H9 (cell line): ENCODE results near the gene RBM34. TPM values are rescaled to one million over a fixed set of nuclear protein-coding genes. Genes with fewer than 3 reads are reported as not detected.

ENCODE experiments used
- DNase-seq: peaks from one replicate; pipeline ENCODE4 v3.0.0-alpha.2; 2017
- H2AFZ ChIP-seq: one replicate; pipeline ENCODE4 v1.6.1; 2013; ENCODE audit warnings: mild to moderate bottlenecking, low read length, control low read depth, moderate library complexity
- H2AK5ac ChIP-seq: 2 replicates; pipeline ENCODE4 v1.6.1; 2013; ENCODE audit warnings: low read length, control low read depth, mixed read lengths; ENCODE audit not compliant: insufficient read length
- H2BK120ac ChIP-seq: one replicate; pipeline ENCODE4 v1.6.1; 2013; ENCODE audit warnings: low read depth, mild to moderate bottlenecking, low read length, control low read depth, inconsistent platforms; ENCODE audit not compliant: poor library complexity, severe bottlenecking
- H2BK12ac ChIP-seq: 2 replicates; pipeline ENCODE4 v1.6.1; 2013; ENCODE audit warnings: low read length, control low read depth, mixed read lengths, low read depth; ENCODE audit not compliant: insufficient read length
- H2BK15ac ChIP-seq: 2 replicates; pipeline ENCODE4 v1.6.1; 2013; ENCODE audit warnings: low read depth, low read length, control low read depth
- H2BK20ac ChIP-seq: one replicate; pipeline ENCODE4 v1.6.1; 2013; ENCODE audit warnings: low read depth, mild to moderate bottlenecking, low read length, control low read depth, inconsistent platforms; ENCODE audit not compliant: poor library complexity, severe bottlenecking
- H2BK5ac ChIP-seq: 2 replicates; pipeline ENCODE4 v1.6.1; 2013; ENCODE audit warnings: low read length, control low read depth, mixed read lengths; ENCODE audit not compliant: insufficient read length
- H3K14ac ChIP-seq: 2 replicates; pipeline ENCODE4 v1.6.1; 2013; ENCODE audit warnings: low read length, control low read depth; ENCODE audit not compliant: insufficient read depth
- H3K18ac ChIP-seq: 2 replicates; pipeline ENCODE4 v1.6.1; 2013; ENCODE audit warnings: low read depth, mild to moderate bottlenecking, mixed read lengths, low read length, control low read depth; ENCODE audit not compliant: insufficient read length
- H3K23ac ChIP-seq: 2 replicates; pipeline ENCODE4 v1.6.1; 2013; ENCODE audit warnings: low read length, control low read depth, mixed read lengths, low read depth; ENCODE audit not compliant: insufficient read length
- H3K23me2 ChIP-seq: 2 replicates; pipeline ENCODE4 v1.6.1; 2013; ENCODE audit warnings: low read depth, mild to moderate bottlenecking, mixed read lengths, low read length, control low read depth; ENCODE audit not compliant: insufficient read length, poor library complexity, severe bottlenecking
- H3K27ac ChIP-seq: 2 replicates; pipeline ENCODE4 v1.5.1; 2013; ENCODE audit warnings: low read length, control low read depth, mixed read lengths, low read depth; ENCODE audit not compliant: insufficient read length
- H3K27me3 ChIP-seq: 2 replicates; pipeline ENCODE4 v1.6.1; 2013; ENCODE audit warnings: low read length, control low read depth, inconsistent platforms; ENCODE audit not compliant: insufficient read depth
- H3K4ac ChIP-seq: 2 replicates; pipeline ENCODE4 v1.6.1; 2013; ENCODE audit warnings: low read depth, mild to moderate bottlenecking, control low read depth, inconsistent platforms, low read length, moderate library complexity
- H3K4me1 ChIP-seq: 2 replicates; pipeline ENCODE4 v1.6.1; 2013; ENCODE audit warnings: low read length, control low read depth, inconsistent platforms; ENCODE audit not compliant: insufficient read depth
- H3K4me2 ChIP-seq: 2 replicates; pipeline ENCODE4 v1.6.1; 2013; ENCODE audit warnings: low read length, control low read depth, mixed read lengths; ENCODE audit not compliant: insufficient read length, insufficient read depth
- H3K56ac ChIP-seq: 2 replicates; pipeline ENCODE4 v1.6.1; 2013; ENCODE audit warnings: low read depth, mild to moderate bottlenecking, mixed read lengths, low read length, control low read depth; ENCODE audit not compliant: insufficient read length
- H3K79me1 ChIP-seq: 2 replicates; pipeline ENCODE4 v1.6.1; 2013; ENCODE audit warnings: low read depth, mild to moderate bottlenecking, moderate library complexity, low read length, control low read depth, inconsistent platforms; ENCODE audit not compliant: insufficient read depth, poor library complexity, severe bottlenecking
- H3K79me2 ChIP-seq: 2 replicates; pipeline ENCODE4 v1.6.1; 2013; ENCODE audit warnings: low read length, control low read depth, inconsistent platforms; ENCODE audit not compliant: insufficient read depth
- H3K9ac ChIP-seq: 2 replicates; pipeline ENCODE4 v1.6.1; 2013; ENCODE audit warnings: low read length, control low read depth, mixed read lengths; ENCODE audit not compliant: insufficient read length; ENCODE audit errors: extremely low read depth
- H3K9me3 ChIP-seq: one replicate; pipeline ENCODE4 v1.6.1; 2013; ENCODE audit warnings: low read depth, low read length, inconsistent platforms; ENCODE audit not compliant: control insufficient read depth
- H3T11ph ChIP-seq: one replicate; pipeline ENCODE4 v1.6.1; 2013; ENCODE audit warnings: mild to moderate bottlenecking, low read length, control low read depth, inconsistent platforms
- H4K20me1 ChIP-seq: one replicate; pipeline ENCODE4 v1.6.1; 2013; ENCODE audit not compliant: control insufficient read depth, insufficient read length, insufficient read depth
- H4K5ac ChIP-seq: 2 replicates; pipeline ENCODE4 v1.6.1; 2013; ENCODE audit warnings: low read depth, mild to moderate bottlenecking, mixed read lengths, low read length, control low read depth; ENCODE audit not compliant: insufficient read length
- H4K8ac ChIP-seq: replicated peaks from 2 replicates; pipeline ENCODE4 v1.6.1; 2013; ENCODE audit warnings: low read length, control low read depth, mixed read lengths, low read depth; ENCODE audit not compliant: insufficient read length
- H4K91ac ChIP-seq: 2 replicates; pipeline ENCODE4 v1.6.1; 2013; ENCODE audit warnings: low read depth, mild to moderate bottlenecking, moderate library complexity, mixed read lengths, low read length, control low read depth; ENCODE audit not compliant: insufficient read length
- H3K27ac Mint-ChIP-seq, 3 experiments: 2 replicates in 2 of 3; 3 replicates in 1 of 3; pipeline ENCODE4 v1.8.0; 2020 to 2021; ENCODE audit warnings: mixed read lengths in 3 of 3, mild to moderate bottlenecking in 1 of 3, moderate library complexity in 1 of 3
- H3K27me3 Mint-ChIP-seq: 2 replicates; pipeline ENCODE4 v1.8.0; 2021; ENCODE audit warnings: low read depth, mild to moderate bottlenecking, moderate library complexity, mixed read lengths
- H3K36me3 Mint-ChIP-seq, 3 experiments: 2 replicates in 2 of 3; 3 replicates in 1 of 3; pipeline ENCODE4 v1.8.0; 2020 to 2021; ENCODE audit warnings: low read depth in 3 of 3, mixed read lengths in 3 of 3; ENCODE audit not compliant: insufficient read depth in 1 of 3
- H3K4me1 Mint-ChIP-seq, 2 experiments: 2 replicates each; pipeline ENCODE4 v1.8.0; 2020; ENCODE audit warnings: mixed read lengths in 2 of 2
- H3K4me3 Mint-ChIP-seq, 2 experiments: 2 replicates in 1 of 2; 3 replicates in 1 of 2; pipeline ENCODE4 v1.8.0; 2020 to 2021; ENCODE audit warnings: mild to moderate bottlenecking in 2 of 2, mixed read lengths in 2 of 2, moderate library complexity in 1 of 2
- H3K9me3 Mint-ChIP-seq, 2 experiments: 2 replicates in 1 of 2; 3 replicates in 1 of 2; pipeline ENCODE4 v1.8.0; 2020; ENCODE audit warnings: mild to moderate bottlenecking in 2 of 2, mixed read lengths in 2 of 2, moderate library complexity in 1 of 2
- WGBS: extraction: QIAGEN DNeasy Blood & Tissue Kit; methylation state at CpG from one replicate; pipeline ENCODE4 v1.1.7; 2013; ENCODE audit warnings: missing lambda C conversion rate, low lambda C conversion rate, mixed read lengths; ENCODE audit not compliant: insufficient read length; ENCODE audit errors: extremely low coverage; 5-methylcytosine and 5-hydroxymethylcytosine counted together
- total RNA-seq: library from RNA; stranded (reverse); gene quantifications from 2 replicates; pipeline ENCODE4 v1.2.1, GENCODE V29; 2021
- TF ChIP-seq, protein P1 (sequence below): fragments of 200-600 bp; sonication (generic); conservative IDR thresholded peaks from 3 replicates; pipeline ENCODE4 v1.8.0; 2021; ENCODE audit warnings: antibody characterized with exemption, mild to moderate bottlenecking

RBM34 gene
- total RNA-seq, 1 experiment from 2014 or later = 121 TPM

DNA sequence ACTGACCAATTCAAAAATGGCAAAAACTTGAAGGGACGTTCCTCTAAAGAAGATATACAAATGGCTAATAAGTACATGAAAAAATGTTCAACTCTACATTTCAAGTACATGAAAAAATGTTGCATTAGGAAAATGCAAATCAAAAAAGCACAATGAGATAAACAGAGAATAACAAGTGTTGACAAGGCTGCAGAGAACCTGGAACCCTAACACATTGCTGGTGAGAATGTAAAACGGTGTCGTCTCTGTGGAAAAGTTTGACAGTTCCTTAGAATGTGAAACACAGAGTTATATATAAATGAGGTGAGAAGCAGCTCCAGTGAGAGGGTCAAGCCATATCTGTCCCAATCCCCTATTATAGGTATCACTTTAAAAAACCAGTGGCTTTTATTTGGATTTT lies 44.6 kb upstream of the RBM34 start:
- Mint-ChIP-seq H3K4me1 (peaks cover 5 to 7% of the 10 kb centered on the region in 2 experiments), H3K27me3 (no peaks in the 10 kb centered on the region), H3K9me3 (no peaks in the 10 kb centered on the region), H3K27ac (0 out of 7 replicates have a peak overlapping the region, but pooled peaks of 1 of the 3 experiments have one; percentile 9), H3K36me3 (peaks cover 4 to 30% (median 14%) of the 10 kb centered on the region in 3 experiments; a peak in 6 of 7 replicates), H3K4me3 (no peak overlapping the region)
- H3K9ac ChIP-seq = no peak overlapping the region
- H3K56ac ChIP-seq = no peak overlapping the region
- no peaks in the 10 kb centered on the region for H3K27me3 ChIP-seq
- no peaks in the 10 kb centered on the region for H3K9me3 ChIP-seq
- no peak overlapping the region for H3K18ac ChIP-seq
- H3K4me1 ChIP-seq = no peaks in the 10 kb centered on the region
- no peak overlapping the region for H2BK12ac ChIP-seq
- no peak overlapping the region for H3K14ac ChIP-seq
- H3T11ph ChIP-seq = no peak overlapping the region
- no peak overlapping the region for H4K91ac ChIP-seq
- no peak for DNase-seq
- H2BK5ac ChIP-seq = no peak overlapping the region
- no peak overlapping the region for H2BK15ac ChIP-seq
- H4K5ac ChIP-seq = no peak overlapping the region
- no peaks in the 10 kb centered on the region for H3K79me2 ChIP-seq
- H3K4ac ChIP-seq = no peak overlapping the region
- H4K20me1 ChIP-seq = no peaks in the 10 kb centered on the region
- H4K8ac ChIP-seq = no peak overlapping the region
- no peaks in the 10 kb centered on the region for H3K79me1 ChIP-seq
- no CpG with 5 or more reads among the region's 3 CpGs for WGBS
- no peak overlapping the region for H3K23ac ChIP-seq
- H2AK5ac ChIP-seq = no peak overlapping the region
- no peak overlapping the region for H2BK20ac ChIP-seq
- no peak overlapping the region for H3K27ac ChIP-seq
- H2AFZ ChIP-seq = no peak overlapping the region
- TF ChIP-seq, protein P1, sequence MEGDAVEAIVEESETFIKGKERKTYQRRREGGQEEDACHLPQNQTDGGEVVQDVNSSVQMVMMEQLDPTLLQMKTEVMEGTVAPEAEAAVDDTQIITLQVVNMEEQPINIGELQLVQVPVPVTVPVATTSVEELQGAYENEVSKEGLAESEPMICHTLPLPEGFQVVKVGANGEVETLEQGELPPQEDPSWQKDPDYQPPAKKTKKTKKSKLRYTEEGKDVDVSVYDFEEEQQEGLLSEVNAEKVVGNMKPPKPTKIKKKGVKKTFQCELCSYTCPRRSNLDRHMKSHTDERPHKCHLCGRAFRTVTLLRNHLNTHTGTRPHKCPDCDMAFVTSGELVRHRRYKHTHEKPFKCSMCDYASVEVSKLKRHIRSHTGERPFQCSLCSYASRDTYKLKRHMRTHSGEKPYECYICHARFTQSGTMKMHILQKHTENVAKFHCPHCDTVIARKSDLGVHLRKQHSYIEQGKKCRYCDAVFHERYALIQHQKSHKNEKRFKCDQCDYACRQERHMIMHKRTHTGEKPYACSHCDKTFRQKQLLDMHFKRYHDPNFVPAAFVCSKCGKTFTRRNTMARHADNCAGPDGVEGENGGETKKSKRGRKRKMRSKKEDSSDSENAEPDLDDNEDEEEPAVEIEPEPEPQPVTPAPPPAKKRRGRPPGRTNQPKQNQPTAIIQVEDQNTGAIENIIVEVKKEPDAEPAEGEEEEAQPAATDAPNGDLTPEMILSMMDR = no peak
- H3K4me2 ChIP-seq = no peak overlapping the region
- H2BK120ac ChIP-seq = no peak overlapping the region
- no peaks in the 10 kb centered on the region for H3K23me2 ChIP-seq
